ENCODE data around the gene CASZ1. TPM values are rescaled to one million over a fixed set of nuclear protein-coding genes. Genes with fewer than 3 reads are reported as not detected.

The CASZ1 gene
- total RNA-seq, 1 experiment from 2014 or later, result 11.7 TPM

DNA sequence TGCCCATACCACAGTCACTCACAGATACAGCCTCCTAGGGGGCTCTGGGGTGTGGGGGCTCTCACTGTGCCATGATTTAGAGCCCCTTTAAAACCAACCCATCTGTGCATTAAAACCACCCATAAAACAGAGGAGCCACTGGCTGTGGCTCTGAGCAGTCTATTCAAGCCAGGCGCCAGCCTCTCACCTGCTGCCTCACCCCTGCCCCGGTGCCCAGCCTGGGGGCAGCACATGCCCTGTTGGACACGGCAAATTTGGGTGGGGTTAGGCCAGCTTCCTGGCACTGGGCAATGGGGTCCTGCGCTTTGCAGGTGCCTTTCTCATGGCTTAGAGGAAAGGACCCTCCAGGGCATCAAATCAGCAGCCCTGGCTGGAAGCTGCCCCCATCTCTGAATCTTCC is 73.1 kb downstream of the CASZ1 start:
- no peak for TF ChIP-seq CREM (CRISPR knock-in tag; IDR thresholded peaks at IDR 0.05)
- no peak for TF ChIP-seq ATF1 (CRISPR knock-in tag; IDR thresholded peaks at IDR 0.05)
- Mint-ChIP-seq H3K36me3 (no peaks in the 10 kb centered on the region), H3K27me3 (ENCODE audit: low read depth) (no peaks in the 10 kb centered on the region), H3K27ac (no peak overlapping the region), H3K4me3 (no peak overlapping the region), H3K9me3 (no peaks in the 10 kb centered on the region), H3K4me1 (peaks cover 19% of the 10 kb centered on the region)
- ATAC-seq (no peak), DNase-seq (ENCODE audit: low spot score) (no peak)
- ChIA-PET CTCF (no interaction called here), POLR2A (no interaction called here)

DNA sequence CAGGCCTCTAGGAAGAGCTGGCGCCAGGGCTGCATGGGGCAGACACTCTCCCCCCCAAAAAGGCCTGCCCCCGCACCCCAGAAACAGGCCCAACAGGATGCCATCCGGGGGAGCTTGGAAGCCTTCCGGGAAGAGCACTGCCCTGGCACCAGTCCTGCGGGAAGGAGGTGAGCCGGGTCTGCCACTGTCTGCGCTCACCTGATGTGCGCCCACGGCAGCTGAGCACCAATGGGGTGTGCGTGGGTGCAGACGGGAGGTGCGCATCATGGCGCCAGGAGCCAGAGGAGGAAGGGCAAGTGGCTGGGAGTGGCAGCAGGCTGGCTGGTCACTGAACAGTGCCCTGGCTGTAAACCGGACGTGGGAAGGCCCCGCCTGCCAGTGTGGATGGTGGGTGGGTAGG is 73.6 kb downstream of the CASZ1 start:
- Mint-ChIP-seq H3K27ac (no peak overlapping the region), H3K27me3 (ENCODE audit: low read depth) (no peaks in the 10 kb centered on the region), H3K9me3 (no peaks in the 10 kb centered on the region), H3K4me1 (peaks cover 19% of the 10 kb centered on the region), H3K4me3 (no peak overlapping the region), H3K36me3 (no peaks in the 10 kb centered on the region)
- ATAC-seq (no peak), DNase-seq (ENCODE audit: low spot score) (no peak)
- CTCF ChIA-PET, result no interaction called here
- POLR2A ChIA-PET, result no interaction called here
- no peak for TF ChIP-seq ATF1 (CRISPR knock-in tag; IDR thresholded peaks at IDR 0.05)
- TF ChIP-seq TP53 (CRISPR knock-in tag; IDR thresholded peaks at IDR 0.05), result no peak
- TF ChIP-seq SOX15 (CRISPR knock-in tag; IDR thresholded peaks at IDR 0.05), result no peak
- TF ChIP-seq, protein P1, sequence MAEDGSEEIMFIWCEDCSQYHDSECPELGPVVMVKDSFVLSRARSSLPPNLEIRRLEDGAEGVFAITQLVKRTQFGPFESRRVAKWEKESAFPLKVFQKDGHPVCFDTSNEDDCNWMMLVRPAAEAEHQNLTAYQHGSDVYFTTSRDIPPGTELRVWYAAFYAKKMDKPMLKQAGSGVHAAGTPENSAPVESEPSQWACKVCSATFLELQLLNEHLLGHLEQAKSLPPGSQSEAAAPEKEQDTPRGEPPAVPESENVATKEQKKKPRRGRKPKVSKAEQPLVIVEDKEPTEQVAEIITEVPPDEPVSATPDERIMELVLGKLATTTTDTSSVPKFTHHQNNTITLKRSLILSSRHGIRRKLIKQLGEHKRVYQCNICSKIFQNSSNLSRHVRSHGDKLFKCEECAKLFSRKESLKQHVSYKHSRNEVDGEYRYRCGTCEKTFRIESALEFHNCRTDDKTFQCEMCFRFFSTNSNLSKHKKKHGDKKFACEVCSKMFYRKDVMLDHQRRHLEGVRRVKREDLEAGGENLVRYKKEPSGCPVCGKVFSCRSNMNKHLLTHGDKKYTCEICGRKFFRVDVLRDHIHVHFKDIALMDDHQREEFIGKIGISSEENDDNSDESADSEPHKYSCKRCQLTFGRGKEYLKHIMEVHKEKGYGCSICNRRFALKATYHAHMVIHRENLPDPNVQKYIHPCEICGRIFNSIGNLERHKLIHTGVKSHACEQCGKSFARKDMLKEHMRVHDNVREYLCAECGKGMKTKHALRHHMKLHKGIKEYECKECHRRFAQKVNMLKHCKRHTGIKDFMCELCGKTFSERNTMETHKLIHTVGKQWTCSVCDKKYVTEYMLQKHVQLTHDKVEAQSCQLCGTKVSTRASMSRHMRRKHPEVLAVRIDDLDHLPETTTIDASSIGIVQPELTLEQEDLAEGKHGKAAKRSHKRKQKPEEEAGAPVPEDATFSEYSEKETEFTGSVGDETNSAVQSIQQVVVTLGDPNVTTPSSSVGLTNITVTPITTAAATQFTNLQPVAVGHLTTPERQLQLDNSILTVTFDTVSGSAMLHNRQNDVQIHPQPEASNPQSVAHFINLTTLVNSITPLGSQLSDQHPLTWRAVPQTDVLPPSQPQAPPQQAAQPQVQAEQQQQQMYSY (CRISPR knock-in tag; IDR thresholded peaks at IDR 0.05), result no peak
- TF ChIP-seq JUN (CRISPR knock-in tag; IDR thresholded peaks at IDR 0.05), result no peak
- TF ChIP-seq, protein P2, sequence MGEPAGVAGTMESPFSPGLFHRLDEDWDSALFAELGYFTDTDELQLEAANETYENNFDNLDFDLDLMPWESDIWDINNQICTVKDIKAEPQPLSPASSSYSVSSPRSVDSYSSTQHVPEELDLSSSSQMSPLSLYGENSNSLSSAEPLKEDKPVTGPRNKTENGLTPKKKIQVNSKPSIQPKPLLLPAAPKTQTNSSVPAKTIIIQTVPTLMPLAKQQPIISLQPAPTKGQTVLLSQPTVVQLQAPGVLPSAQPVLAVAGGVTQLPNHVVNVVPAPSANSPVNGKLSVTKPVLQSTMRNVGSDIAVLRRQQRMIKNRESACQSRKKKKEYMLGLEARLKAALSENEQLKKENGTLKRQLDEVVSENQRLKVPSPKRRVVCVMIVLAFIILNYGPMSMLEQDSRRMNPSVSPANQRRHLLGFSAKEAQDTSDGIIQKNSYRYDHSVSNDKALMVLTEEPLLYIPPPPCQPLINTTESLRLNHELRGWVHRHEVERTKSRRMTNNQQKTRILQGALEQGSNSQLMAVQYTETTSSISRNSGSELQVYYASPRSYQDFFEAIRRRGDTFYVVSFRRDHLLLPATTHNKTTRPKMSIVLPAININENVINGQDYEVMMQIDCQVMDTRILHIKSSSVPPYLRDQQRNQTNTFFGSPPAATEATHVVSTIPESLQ (CRISPR knock-in tag; IDR thresholded peaks at IDR 0.05), result no peak
- TF ChIP-seq, protein P3, sequence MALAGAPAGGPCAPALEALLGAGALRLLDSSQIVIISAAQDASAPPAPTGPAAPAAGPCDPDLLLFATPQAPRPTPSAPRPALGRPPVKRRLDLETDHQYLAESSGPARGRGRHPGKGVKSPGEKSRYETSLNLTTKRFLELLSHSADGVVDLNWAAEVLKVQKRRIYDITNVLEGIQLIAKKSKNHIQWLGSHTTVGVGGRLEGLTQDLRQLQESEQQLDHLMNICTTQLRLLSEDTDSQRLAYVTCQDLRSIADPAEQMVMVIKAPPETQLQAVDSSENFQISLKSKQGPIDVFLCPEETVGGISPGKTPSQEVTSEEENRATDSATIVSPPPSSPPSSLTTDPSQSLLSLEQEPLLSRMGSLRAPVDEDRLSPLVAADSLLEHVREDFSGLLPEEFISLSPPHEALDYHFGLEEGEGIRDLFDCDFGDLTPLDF (CRISPR knock-in tag; IDR thresholded peaks at IDR 0.05), result no peak
- no peak for TF ChIP-seq CBFB (CRISPR knock-in tag; IDR thresholded peaks at IDR 0.05; ENCODE audit: low read depth)
- TF ChIP-seq, protein P4, sequence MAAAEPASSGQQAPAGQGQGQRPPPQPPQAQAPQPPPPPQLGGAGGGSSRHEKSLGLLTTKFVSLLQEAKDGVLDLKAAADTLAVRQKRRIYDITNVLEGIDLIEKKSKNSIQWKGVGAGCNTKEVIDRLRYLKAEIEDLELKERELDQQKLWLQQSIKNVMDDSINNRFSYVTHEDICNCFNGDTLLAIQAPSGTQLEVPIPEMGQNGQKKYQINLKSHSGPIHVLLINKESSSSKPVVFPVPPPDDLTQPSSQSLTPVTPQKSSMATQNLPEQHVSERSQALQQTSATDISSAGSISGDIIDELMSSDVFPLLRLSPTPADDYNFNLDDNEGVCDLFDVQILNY (CRISPR knock-in tag; IDR thresholded peaks at IDR 0.05), result no peak
- TF ChIP-seq, protein P5, sequence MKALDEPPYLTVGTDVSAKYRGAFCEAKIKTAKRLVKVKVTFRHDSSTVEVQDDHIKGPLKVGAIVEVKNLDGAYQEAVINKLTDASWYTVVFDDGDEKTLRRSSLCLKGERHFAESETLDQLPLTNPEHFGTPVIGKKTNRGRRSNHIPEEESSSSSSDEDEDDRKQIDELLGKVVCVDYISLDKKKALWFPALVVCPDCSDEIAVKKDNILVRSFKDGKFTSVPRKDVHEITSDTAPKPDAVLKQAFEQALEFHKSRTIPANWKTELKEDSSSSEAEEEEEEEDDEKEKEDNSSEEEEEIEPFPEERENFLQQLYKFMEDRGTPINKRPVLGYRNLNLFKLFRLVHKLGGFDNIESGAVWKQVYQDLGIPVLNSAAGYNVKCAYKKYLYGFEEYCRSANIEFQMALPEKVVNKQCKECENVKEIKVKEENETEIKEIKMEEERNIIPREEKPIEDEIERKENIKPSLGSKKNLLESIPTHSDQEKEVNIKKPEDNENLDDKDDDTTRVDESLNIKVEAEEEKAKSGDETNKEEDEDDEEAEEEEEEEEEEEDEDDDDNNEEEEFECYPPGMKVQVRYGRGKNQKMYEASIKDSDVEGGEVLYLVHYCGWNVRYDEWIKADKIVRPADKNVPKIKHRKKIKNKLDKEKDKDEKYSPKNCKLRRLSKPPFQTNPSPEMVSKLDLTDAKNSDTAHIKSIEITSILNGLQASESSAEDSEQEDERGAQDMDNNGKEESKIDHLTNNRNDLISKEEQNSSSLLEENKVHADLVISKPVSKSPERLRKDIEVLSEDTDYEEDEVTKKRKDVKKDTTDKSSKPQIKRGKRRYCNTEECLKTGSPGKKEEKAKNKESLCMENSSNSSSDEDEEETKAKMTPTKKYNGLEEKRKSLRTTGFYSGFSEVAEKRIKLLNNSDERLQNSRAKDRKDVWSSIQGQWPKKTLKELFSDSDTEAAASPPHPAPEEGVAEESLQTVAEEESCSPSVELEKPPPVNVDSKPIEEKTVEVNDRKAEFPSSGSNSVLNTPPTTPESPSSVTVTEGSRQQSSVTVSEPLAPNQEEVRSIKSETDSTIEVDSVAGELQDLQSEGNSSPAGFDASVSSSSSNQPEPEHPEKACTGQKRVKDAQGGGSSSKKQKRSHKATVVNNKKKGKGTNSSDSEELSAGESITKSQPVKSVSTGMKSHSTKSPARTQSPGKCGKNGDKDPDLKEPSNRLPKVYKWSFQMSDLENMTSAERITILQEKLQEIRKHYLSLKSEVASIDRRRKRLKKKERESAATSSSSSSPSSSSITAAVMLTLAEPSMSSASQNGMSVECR (CRISPR knock-in tag; IDR thresholded peaks at IDR 0.05; ENCODE audit: borderline replicate concordance), result no peak
- TF ChIP-seq, protein P6, sequence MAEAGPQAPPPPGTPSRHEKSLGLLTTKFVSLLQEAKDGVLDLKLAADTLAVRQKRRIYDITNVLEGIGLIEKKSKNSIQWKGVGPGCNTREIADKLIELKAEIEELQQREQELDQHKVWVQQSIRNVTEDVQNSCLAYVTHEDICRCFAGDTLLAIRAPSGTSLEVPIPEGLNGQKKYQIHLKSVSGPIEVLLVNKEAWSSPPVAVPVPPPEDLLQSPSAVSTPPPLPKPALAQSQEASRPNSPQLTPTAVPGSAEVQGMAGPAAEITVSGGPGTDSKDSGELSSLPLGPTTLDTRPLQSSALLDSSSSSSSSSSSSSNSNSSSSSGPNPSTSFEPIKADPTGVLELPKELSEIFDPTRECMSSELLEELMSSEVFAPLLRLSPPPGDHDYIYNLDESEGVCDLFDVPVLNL (CRISPR knock-in tag; IDR thresholded peaks at IDR 0.05; ENCODE audit: borderline replicate concordance, low read depth), result no peak
- TF ChIP-seq NFE2L1 (CRISPR knock-in tag; IDR thresholded peaks at IDR 0.05), result no peak
- TF ChIP-seq ZNF219 (CRISPR knock-in tag; IDR thresholded peaks at IDR 0.05; ENCODE audit: borderline replicate concordance), result no peak
- no peak for TF ChIP-seq NR1H2 (CRISPR knock-in tag; IDR thresholded peaks at IDR 0.05)
- TF ChIP-seq OVOL2 (CRISPR knock-in tag; IDR thresholded peaks at IDR 0.05; ENCODE audit: borderline replicate concordance), result no peak

Data from WTC11 (cell line).